AG09319 (cell line): ENCODE data around the gene OAT.

ENCODE experiments used
- DNase-seq: peaks from one replicate; pipeline ENCODE4 v3.0.0-alpha.2; 2010; ENCODE audit warnings: low read depth; ENCODE audit errors: extremely low read depth
- TF ChIP-seq, protein P1 (sequence below): IDR thresholded peaks from 2 replicates; pipeline ENCODE4 v1.5.1; 2011; ENCODE audit warnings: low read depth, mild to moderate bottlenecking, inconsistent platforms, low read length, moderate library complexity

OAT gene

DNA sequence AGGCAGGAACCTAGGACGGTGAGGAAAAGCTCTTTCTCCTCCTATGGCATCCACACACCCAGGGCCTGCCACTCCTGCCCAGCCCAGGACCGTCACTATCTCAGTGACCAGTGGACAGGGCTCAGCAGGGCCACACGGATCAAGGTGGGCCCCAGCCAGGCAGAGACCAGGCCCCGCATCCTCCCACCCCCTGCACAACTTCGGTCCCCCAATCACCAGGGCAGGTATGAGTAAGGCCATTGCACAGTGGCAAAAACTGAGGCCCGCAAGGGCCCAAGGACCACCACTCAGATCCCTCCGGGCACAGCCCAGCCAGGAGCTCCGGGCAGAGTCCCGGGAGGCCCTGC is 30.3 kb downstream of the OAT start:
- TF ChIP-seq, protein P1, sequence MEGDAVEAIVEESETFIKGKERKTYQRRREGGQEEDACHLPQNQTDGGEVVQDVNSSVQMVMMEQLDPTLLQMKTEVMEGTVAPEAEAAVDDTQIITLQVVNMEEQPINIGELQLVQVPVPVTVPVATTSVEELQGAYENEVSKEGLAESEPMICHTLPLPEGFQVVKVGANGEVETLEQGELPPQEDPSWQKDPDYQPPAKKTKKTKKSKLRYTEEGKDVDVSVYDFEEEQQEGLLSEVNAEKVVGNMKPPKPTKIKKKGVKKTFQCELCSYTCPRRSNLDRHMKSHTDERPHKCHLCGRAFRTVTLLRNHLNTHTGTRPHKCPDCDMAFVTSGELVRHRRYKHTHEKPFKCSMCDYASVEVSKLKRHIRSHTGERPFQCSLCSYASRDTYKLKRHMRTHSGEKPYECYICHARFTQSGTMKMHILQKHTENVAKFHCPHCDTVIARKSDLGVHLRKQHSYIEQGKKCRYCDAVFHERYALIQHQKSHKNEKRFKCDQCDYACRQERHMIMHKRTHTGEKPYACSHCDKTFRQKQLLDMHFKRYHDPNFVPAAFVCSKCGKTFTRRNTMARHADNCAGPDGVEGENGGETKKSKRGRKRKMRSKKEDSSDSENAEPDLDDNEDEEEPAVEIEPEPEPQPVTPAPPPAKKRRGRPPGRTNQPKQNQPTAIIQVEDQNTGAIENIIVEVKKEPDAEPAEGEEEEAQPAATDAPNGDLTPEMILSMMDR, result no peak
- DNase-seq, result no peak

DNA sequence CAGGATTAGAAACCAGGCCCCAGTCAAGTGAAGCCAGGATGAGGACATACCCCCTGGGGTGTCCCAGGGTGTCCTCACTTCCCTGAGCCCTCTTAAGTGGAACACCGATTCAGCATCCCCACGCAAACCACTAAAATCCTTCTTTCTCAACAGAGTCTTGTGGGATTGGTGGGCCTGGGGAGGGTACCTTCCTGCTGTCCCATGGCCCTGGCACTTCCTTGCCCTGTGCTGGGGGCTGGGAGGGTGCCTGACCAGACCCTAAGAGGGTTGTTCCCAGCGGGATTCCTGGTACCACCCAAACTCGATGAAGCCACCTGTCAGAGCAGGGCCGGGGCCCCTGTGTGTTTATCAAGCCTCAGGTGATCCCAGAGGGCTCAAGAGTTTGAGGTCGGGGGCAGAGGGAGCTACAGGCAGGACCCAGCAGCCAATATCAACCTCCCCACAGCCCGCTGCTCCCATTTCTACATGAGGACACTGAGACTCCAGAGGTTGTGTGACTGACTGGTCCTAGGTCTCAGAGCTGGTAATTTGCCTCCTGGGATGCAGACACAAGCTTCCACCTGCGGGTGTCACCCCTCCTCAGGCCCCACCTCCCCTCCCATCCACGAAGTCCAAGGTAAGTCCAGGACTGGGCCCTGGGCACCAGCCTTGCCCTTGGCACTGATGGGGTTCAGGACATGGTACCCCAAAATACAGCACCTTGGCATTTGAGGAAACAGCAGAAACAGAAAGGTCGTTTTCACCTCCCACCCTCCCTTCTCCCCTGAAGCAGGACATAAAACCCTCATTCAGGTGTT is 31.4 kb downstream of the OAT start:
- TF ChIP-seq, protein P1, result no peak
- DNase-seq, result no peak

DNA sequence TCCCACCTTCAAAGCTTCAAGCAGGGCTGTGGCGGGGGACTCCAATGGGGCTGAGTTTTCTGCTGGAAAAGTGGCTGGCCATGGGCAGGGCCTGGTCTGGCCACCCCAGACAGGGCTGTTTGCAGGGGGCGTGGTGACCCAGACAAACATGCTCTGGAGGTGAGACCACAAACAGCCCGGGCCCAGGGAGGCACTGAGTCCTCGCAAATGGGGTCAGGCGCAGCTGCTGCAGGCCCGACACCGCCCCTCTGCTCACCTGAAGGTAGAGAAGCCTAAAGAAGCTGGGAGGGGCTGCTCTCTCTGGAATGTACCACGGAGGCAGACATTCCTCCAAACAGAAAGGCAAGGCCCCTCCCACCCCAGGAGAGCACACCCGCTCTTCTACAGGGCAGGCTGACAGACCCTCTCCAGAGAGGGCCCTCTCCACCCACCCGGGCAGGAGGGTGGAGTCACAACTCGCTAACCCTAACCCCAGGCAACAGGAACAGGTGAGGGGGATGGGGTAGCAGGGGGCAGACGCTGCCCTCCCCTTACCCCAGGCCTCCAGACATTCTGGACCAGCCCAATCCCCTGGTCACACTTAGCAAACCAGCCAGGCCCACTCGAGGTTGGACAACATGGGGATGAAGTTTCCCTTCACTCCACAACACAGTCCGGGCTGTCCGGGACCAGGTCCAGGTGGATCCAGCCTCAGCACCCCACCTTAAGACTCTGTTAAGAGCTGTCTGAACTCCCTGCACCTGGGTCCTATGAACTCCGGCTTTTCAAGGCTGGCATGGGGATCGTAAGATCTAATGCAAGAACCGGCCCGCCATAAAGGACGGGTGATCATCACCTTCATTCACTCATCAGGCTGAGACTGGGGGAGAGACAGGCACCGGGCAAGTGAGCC is 32.3 kb downstream of the OAT start:
- no peak for DNase-seq
- TF ChIP-seq, protein P1, result no peak

DNA sequence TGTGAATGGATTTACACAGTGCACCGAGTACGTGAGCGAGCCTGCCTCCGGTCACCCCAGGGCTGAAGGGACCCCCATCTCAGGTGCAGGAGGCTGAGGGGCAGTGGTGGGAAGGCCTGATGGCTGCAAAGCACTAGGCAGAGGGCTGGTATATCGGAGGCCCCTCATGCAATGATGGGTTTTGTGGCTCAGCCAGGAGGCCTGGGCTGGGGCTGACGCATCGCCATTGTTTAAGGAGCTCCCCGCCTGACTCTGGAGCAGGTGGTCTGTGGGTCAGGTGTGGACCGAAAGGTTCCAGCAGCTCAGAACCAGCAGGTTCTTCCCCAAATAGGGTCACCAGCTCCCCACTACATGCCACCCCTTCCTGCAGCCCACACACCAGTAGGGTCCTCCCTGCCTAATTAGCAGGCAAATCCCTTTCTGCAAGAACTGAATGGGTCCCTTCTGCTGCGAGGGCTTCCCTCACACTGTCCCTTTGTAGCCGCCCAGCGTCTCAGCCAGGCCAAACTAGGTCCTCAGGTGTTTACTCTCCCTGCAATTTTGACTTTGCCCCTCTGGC is 33.0 kb downstream of the OAT start:
- TF ChIP-seq, protein P1, result no peak
- no peak for DNase-seq

DNA sequence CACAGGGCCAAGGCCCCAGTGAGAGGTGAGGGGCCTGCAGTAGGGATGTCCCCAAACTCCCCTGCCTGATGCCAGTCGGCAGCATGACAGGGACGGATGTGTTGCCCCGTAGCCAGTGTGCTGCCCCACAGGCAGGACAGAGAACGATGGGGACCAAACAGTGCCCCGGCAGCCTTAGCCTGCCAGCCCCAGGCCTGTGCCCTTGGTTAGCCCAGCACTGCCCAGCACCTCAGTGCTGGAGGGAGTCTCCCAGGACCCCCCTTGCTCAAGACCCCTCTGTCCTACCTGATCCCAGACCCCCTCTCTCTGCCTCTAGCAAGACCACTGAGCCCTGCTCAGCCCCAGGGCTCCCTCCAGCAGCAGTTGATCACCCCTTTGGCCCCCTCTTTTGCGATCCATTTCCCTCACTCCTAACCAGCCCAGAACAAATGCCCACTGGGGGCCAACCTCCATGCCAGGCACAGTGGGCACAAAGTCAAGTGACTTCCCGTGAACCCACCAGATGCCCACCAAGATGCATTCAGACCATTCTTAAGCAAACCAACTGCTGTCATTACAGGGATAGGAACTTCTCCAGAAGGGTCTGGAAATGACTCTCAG is 34.0 kb downstream of the OAT start:
- TF ChIP-seq, protein P1, result no peak
- DNase-seq, result no peak

DNA sequence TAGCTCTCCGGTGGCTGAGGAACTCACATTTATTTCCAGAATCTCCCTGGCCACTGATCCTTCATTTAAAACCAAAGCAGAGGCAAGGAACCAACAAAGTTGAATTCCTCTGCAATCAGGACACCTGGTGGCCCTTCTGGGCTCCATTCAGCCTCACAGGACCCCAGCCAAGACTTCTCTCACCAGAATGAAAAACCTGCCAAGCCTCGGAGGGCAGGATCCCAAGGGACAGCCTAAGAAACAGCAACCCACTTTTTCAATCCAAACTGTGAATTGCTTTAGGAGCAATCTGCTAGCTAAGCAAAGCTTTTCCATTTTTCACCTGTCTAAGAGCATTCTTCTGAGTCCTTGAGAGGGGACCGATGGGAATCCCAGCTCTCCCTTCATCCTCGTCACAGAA is 34.6 kb downstream of the OAT start:
- no peak for DNase-seq
- TF ChIP-seq, protein P1, result peak; percentile 2
